Measurements from ENCODE around the gene JAKMIP1. TPM values are rescaled to one million over a fixed set of nuclear protein-coding genes. Genes with fewer than 3 reads are reported as not detected.

Gene JAKMIP1
- total RNA-seq, 1 experiment from 2014 or later, result not detected

DNA sequence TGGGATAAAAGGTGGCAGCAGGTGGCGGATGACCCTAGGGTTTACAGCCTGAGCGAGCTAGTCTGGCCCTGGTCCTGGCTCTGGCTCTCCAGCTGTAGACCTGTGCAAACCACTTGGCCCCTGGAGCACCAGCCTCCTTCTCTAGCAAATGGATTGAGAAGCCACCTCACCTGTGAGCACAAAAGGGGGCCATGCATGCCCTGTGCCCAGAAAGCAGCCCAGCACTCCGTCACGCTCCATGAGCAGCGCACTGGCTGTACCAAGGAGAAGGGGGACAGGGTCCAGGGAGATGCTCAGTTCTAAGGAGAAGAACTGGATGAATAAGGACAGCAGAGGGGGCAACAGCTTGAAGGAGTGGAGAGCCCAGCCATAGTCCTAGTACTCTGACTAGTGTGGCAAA, 135.2 kb downstream of the JAKMIP1 start:
- Mint-ChIP-seq H3K27ac (ENCODE audit: unreplicated experiment) (no peak overlapping the region), H3K9me3 (ENCODE audit: low read depth, unreplicated experiment) (no peaks in the 10 kb centered on the region), H3K36me3 (ENCODE audit: insufficient read depth, unreplicated experiment) (no peaks in the 10 kb centered on the region), H3K4me3 (ENCODE audit: low read depth, unreplicated experiment) (no peak overlapping the region), H3K4me1 (ENCODE audit: low read depth, unreplicated experiment) (no peaks in the 10 kb centered on the region), H3K27me3 (ENCODE audit: unreplicated experiment) (peaks cover 48% of the 10 kb centered on the region)
- no peak for DNase-seq
- no peak for TF ChIP-seq CTCF (IDR thresholded peaks at IDR 0.05; ENCODE audit: unreplicated experiment)
- CTCF ChIA-PET, result no interaction called here
- BruUV-seq (replicated peaks), result no TSS peak
- intact Hi-C loops (cut with micrococcal nuclease; ENCODE audit: unreplicated experiment), result no loop called here

- CTCF ChIA-PET, result no interaction called here
- intact Hi-C loops (cut with micrococcal nuclease; ENCODE audit: unreplicated experiment), result no loop called here
- no peaks in the 10 kb centered on the region for H3K36me3 Mint-ChIP-seq (ENCODE audit: insufficient read depth, unreplicated experiment)
- BruUV-seq (replicated peaks), result no TSS peak
- H3K9me3 Mint-ChIP-seq (ENCODE audit: low read depth, unreplicated experiment), result no peaks in the 10 kb centered on the region
- no peaks in the 10 kb centered on the region for H3K4me1 Mint-ChIP-seq (ENCODE audit: low read depth, unreplicated experiment)
- H3K27me3 Mint-ChIP-seq (ENCODE audit: unreplicated experiment), result peaks cover 48% of the 10 kb centered on the region
- H3K4me3 Mint-ChIP-seq (ENCODE audit: low read depth, unreplicated experiment), result no peak overlapping the region
- no peak for TF ChIP-seq CTCF (IDR thresholded peaks at IDR 0.05; ENCODE audit: unreplicated experiment)
- no peak for DNase-seq
- no peak overlapping the region for H3K27ac Mint-ChIP-seq (ENCODE audit: unreplicated experiment)
Observed at GRCh38 chr4:6064383-6064782, 136.0 kb downstream of the JAKMIP1 start.

DNA sequence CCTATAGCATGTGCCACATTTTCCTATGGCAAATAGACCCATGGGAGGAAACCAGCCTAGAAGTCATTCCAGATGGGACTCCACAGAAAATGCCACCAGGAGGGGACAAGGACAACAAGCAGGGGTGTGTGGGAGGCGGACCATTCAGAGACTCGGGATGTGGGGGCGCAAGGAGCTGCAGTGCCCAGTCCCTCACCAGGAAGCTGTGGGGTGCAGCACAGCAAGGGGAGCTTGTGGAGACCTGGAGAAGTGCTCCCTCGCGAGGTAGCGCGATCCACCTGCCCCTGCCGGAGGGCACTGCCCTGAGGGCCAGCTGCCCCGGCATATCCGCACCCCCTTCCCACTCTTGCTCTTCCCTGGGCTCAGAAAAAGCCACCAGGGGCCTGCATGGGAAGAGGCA, 136.7 kb downstream of the JAKMIP1 start:
- Mint-ChIP-seq H3K27ac (ENCODE audit: unreplicated experiment) (no peak overlapping the region), H3K4me3 (ENCODE audit: low read depth, unreplicated experiment) (no peak overlapping the region), H3K9me3 (ENCODE audit: low read depth, unreplicated experiment) (no peaks in the 10 kb centered on the region), H3K4me1 (ENCODE audit: low read depth, unreplicated experiment) (no peaks in the 10 kb centered on the region), H3K36me3 (ENCODE audit: insufficient read depth, unreplicated experiment) (no peaks in the 10 kb centered on the region), H3K27me3 (ENCODE audit: unreplicated experiment) (peaks cover 48% of the 10 kb centered on the region)
- no peak for DNase-seq
- intact Hi-C loops (cut with micrococcal nuclease; ENCODE audit: unreplicated experiment), result no loop called here
- CTCF ChIA-PET, result no interaction called here
- BruUV-seq (replicated peaks), result no TSS peak
- no peak for TF ChIP-seq CTCF (IDR thresholded peaks at IDR 0.05; ENCODE audit: unreplicated experiment)

DNA sequence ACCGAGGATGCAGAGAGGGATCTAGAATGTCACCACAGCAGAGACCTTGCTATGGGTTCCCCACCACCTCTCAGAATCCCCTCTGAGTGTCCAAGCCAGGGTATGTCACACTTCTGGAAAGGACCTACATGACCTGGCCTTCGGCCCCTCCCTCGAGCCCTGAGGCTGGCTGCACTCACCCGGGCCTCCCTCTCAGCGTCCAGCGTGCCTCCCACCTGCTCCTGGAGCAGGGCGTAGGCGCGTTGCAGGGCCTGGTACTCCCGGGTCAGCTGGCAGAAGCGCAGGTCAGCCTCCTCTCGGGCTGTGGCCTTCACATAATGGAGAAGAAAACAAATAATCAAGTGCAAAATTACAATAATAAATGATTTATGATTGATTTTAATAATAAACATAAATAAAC, 138.2 kb downstream of the JAKMIP1 start:
- H3K27ac Mint-ChIP-seq (ENCODE audit: unreplicated experiment), result no peak overlapping the region
- DNase-seq, result no peak
- peaks cover 36% of the 10 kb centered on the region for H3K27me3 Mint-ChIP-seq (ENCODE audit: unreplicated experiment)
- no peaks in the 10 kb centered on the region for H3K4me1 Mint-ChIP-seq (ENCODE audit: low read depth, unreplicated experiment)
- BruUV-seq (replicated peaks), result no TSS peak
- no peak for TF ChIP-seq CTCF (IDR thresholded peaks at IDR 0.05; ENCODE audit: unreplicated experiment)
- CTCF ChIA-PET, result no interaction called here
- H3K4me3 Mint-ChIP-seq (ENCODE audit: low read depth, unreplicated experiment), result no peak overlapping the region
- no peaks in the 10 kb centered on the region for H3K9me3 Mint-ChIP-seq (ENCODE audit: low read depth, unreplicated experiment)
- intact Hi-C loops (cut with micrococcal nuclease; ENCODE audit: unreplicated experiment), result no loop called here
- H3K36me3 Mint-ChIP-seq (ENCODE audit: insufficient read depth, unreplicated experiment), result no peaks in the 10 kb centered on the region

DNA sequence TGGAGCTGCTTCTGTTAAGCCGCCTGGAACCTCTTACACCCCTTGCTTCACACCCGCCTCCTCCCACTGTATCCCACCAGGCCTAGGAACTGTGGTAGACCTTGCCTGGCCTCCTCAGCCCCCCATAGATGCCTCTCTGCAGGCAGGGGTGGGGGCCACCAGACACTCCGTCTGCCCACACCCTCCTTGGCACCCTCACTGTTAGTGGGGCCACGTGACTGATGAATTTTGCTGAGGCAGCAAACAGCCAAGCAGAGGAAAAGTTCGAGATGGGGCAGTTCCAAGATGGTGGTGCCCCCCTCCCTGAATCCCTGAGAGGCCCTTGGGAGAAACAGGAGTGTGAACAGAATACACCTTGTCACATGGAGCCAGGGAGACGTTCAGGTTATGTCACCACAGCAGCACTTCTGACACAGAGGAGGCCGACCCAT, 141.0 kb downstream of the JAKMIP1 start:
- no peaks in the 10 kb centered on the region for H3K36me3 Mint-ChIP-seq (ENCODE audit: insufficient read depth, unreplicated experiment)
- intact Hi-C loops (cut with micrococcal nuclease; ENCODE audit: unreplicated experiment), result no loop called here
- no peak overlapping the region for H3K27ac Mint-ChIP-seq (ENCODE audit: unreplicated experiment)
- DNase-seq, result no peak
- H3K4me1 Mint-ChIP-seq (ENCODE audit: low read depth, unreplicated experiment), result no peaks in the 10 kb centered on the region
- no TSS peak for BruUV-seq (replicated peaks)
- peaks cover 13% of the 10 kb centered on the region for H3K27me3 Mint-ChIP-seq (ENCODE audit: unreplicated experiment)
- H3K4me3 Mint-ChIP-seq (ENCODE audit: low read depth, unreplicated experiment), result no peak overlapping the region
- H3K9me3 Mint-ChIP-seq (ENCODE audit: low read depth, unreplicated experiment), result no peaks in the 10 kb centered on the region
- no peak for TF ChIP-seq CTCF (IDR thresholded peaks at IDR 0.05; ENCODE audit: unreplicated experiment)
- CTCF ChIA-PET, result no interaction called here

Data from Calu3 (cell line).